Mesendoderm (in vitro differentiated cells): ENCODE results near the gene SYNM.

Experiments used
- DNase-seq: peaks from one replicate; pipeline ENCODE4 v3.0.0; 2013
- H2AK5ac ChIP-seq: 2 replicates; pipeline ENCODE4 v1.6.1; 2013; ENCODE audit warnings: low read length, inconsistent platforms
- H2BK120ac ChIP-seq: 2 replicates; pipeline ENCODE4 v1.6.1; 2013; ENCODE audit warnings: low read depth, mild to moderate bottlenecking, low read length, moderate library complexity, mixed read lengths
- H2BK15ac ChIP-seq: replicated peaks from 2 replicates; pipeline ENCODE4 v1.6.1; 2013; ENCODE audit warnings: low read depth, mild to moderate bottlenecking, moderate library complexity
- H2BK5ac ChIP-seq: 2 replicates; pipeline ENCODE4 v1.6.1; 2013; ENCODE audit warnings: low read length, inconsistent platforms
- H3K18ac ChIP-seq: 2 replicates; pipeline ENCODE4 v1.6.1; 2013; ENCODE audit warnings: mild to moderate bottlenecking, low read length, mixed read lengths
- H3K23ac ChIP-seq: one replicate; pipeline ENCODE4 v1.6.1; 2013; ENCODE audit warnings: low read length
- H3K27ac ChIP-seq: 2 replicates; pipeline ENCODE4 v1.5.1; 2013; ENCODE audit warnings: low read depth, mild to moderate bottlenecking, inconsistent platforms, low read length, moderate library complexity
- H3K27me3 ChIP-seq: 2 replicates; pipeline ENCODE4 v1.6.1; 2013; ENCODE audit warnings: low read length, control low read depth, mild to moderate bottlenecking, inconsistent platforms; ENCODE audit not compliant: insufficient read depth, poor library complexity
- H3K36me3 ChIP-seq: 2 replicates; pipeline ENCODE4 v1.6.1; 2013; ENCODE audit warnings: low read length, inconsistent platforms; ENCODE audit not compliant: control insufficient read depth, insufficient read depth
- H3K4ac ChIP-seq: one replicate; pipeline ENCODE4 v1.6.1; 2013; ENCODE audit warnings: low read depth, mild to moderate bottlenecking, low read length, moderate library complexity
- H3K4me1 ChIP-seq: 2 replicates; pipeline ENCODE4 v1.6.1; 2013; ENCODE audit warnings: low read depth, low read length, inconsistent platforms; ENCODE audit not compliant: control insufficient read depth
- H3K4me2 ChIP-seq: 2 replicates; pipeline ENCODE4 v1.6.1; 2013; ENCODE audit warnings: low read length
- H3K4me3 ChIP-seq: 2 replicates; pipeline ENCODE4 v1.5.1; 2013; ENCODE audit warnings: mild to moderate bottlenecking, low read length
- H3K56ac ChIP-seq: one replicate; pipeline ENCODE4 v1.6.1; 2013; ENCODE audit warnings: low read length
- H3K79me1 ChIP-seq: 2 replicates; pipeline ENCODE4 v1.6.1; 2013; ENCODE audit warnings: low read length, inconsistent platforms
- H3K79me2 ChIP-seq: 2 replicates; pipeline ENCODE4 v1.6.1; 2013; ENCODE audit warnings: mild to moderate bottlenecking, low read length; ENCODE audit not compliant: control insufficient read depth, insufficient read depth
- H3K9ac ChIP-seq: 2 replicates; pipeline ENCODE4 v1.6.1; 2013; ENCODE audit warnings: low read length, inconsistent platforms
- H4K5ac ChIP-seq: one replicate; pipeline ENCODE4 v1.6.1; 2013; ENCODE audit warnings: low read length
- H4K8ac ChIP-seq: one replicate; pipeline ENCODE4 v1.6.1; 2013; ENCODE audit warnings: low read depth, mild to moderate bottlenecking, control low read depth, low read length, moderate library complexity
- WGBS: extraction: QIAGEN DNeasy Blood & Tissue Kit; methylation state at CpG from one replicate; pipeline ENCODE4 v1.1.7; 2013; ENCODE audit warnings: low lambda C conversion rate, missing lambda C conversion rate; ENCODE audit not compliant: insufficient coverage; ENCODE audit errors: extremely low coverage; 5-methylcytosine and 5-hydroxymethylcytosine counted together

SYNM gene

DNA sequence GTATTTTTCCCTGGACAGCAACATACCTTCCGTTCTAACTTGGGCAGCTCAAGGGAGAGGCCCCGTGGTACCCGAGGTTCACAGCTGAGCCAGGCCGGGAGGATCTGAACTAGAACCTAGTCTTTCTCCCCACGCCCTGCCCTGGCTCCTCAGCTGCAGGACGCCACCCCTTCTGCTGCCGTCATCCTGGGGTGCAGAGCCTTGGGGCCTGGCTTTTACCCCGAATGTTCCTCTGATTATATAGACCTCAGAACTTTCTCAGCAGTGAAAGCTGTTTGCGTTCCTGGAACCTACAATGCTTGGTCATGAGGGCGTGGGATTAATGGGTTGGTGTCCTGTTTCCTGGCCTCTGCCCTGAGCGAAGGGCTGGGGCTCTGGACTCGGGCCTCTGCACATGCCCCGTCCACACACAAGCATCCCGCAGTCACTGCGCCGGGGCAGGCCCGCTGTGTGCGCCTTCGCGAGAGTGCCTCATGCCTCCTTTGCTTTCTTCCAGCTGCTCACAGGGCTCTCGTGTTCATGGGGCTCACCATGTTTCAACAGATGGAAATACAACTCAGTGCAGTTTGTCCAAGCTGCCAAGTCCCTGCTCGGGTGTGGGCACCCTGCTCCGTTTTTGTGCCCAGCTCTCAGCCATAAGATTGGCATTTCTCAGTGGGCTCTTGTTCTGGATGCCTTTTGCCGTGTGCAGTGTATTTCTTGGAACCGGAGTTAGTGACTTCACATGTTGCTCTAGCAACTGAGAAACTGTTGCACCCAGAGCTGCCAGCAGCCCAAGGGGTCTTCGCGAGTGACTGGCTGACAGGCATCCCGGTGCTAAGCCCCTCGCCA lies 20.4 kb downstream of the SYNM start:
- WGBS, result no CpG with 5 or more reads among the region's 29 CpGs
- no peak overlapping the region for H3K4me3 ChIP-seq

GRCh38 chr15:99126131-99126588 lies 21.3 kb downstream of the SYNM start:
- Histone ChIP-seq H3K4me2 (no peak overlapping the region), H3K27ac (no peak overlapping the region), H4K8ac (no peak overlapping the region), H2AK5ac (no peak overlapping the region), H3K4ac (no peak overlapping the region), H3K56ac (no peak overlapping the region), H2BK120ac (no peak overlapping the region), H2BK5ac (no peak overlapping the region), H3K36me3 (no peaks in the 10 kb centered on the region), H3K27me3 (no peaks in the 10 kb centered on the region), H3K4me3 (no peak overlapping the region), H2BK15ac (no peak overlapping the region), H3K4me1 (peaks cover 6% of the 10 kb centered on the region), H3K18ac (no peak overlapping the region), H4K5ac (no peak overlapping the region), H3K9ac (no peak overlapping the region), H3K79me2 (no peaks in the 10 kb centered on the region), H3K23ac (no peak overlapping the region), H3K79me1 (no peaks in the 10 kb centered on the region)
- no CpG with 5 or more reads among the region's 7 CpGs for WGBS
- DNase-seq, result peak; percentile 27

More for the DNA sequence above, 20.4 kb downstream of the SYNM start:
- Histone ChIP-seq H3K27me3 (no peaks in the 10 kb centered on the region), H3K56ac (peak overlapping the region; percentile 11), H3K79me1 (no peaks in the 10 kb centered on the region), H3K4me2 (no peak overlapping the region), H2BK15ac (no peak overlapping the region), H3K36me3 (no peaks in the 10 kb centered on the region), H3K27ac (no peak overlapping the region), H3K9ac (no peak overlapping the region), H2AK5ac (no peak overlapping the region), H2BK120ac (no peak overlapping the region), H4K8ac (no peak overlapping the region), H2BK5ac (peak overlapping the region; percentile 37), H3K79me2 (no peaks in the 10 kb centered on the region), H3K23ac (peak overlapping the region; percentile 55), H4K5ac (no peak overlapping the region), H3K4ac (no peak overlapping the region), H3K18ac (no peak overlapping the region), H3K4me1 (peaks cover 8% of the 10 kb centered on the region)
- no peak for DNase-seq

- no peak overlapping the region for H3K4me3 ChIP-seq
- H3K27ac ChIP-seq, result no peak overlapping the region
- no peak overlapping the region for H3K18ac ChIP-seq
- H2BK120ac ChIP-seq, result no peak overlapping the region
- no peak overlapping the region for H3K9ac ChIP-seq
- no peaks in the 10 kb centered on the region for H3K79me2 ChIP-seq
- H3K23ac ChIP-seq, result no peak overlapping the region
- H3K79me1 ChIP-seq, result no peaks in the 10 kb centered on the region
- H3K36me3 ChIP-seq, result no peaks in the 10 kb centered on the region
- WGBS, result no CpG with 5 or more reads among the region's 3 CpGs
- no peak overlapping the region for H3K4me2 ChIP-seq
- H3K4me1 ChIP-seq, result peaks cover 6% of the 10 kb centered on the region
- H3K56ac ChIP-seq, result no peak overlapping the region
- no peak overlapping the region for H3K4ac ChIP-seq
- no peak for DNase-seq
- no peak overlapping the region for H2BK5ac ChIP-seq
- H2BK15ac ChIP-seq, result no peak overlapping the region
- no peak overlapping the region for H4K8ac ChIP-seq
- H2AK5ac ChIP-seq, result no peak overlapping the region
- no peak overlapping the region for H4K5ac ChIP-seq
- H3K27me3 ChIP-seq, result no peaks in the 10 kb centered on the region
Measured at GRCh38 chr15:99126930-99127329, 22.1 kb downstream of the SYNM start.

DNA sequence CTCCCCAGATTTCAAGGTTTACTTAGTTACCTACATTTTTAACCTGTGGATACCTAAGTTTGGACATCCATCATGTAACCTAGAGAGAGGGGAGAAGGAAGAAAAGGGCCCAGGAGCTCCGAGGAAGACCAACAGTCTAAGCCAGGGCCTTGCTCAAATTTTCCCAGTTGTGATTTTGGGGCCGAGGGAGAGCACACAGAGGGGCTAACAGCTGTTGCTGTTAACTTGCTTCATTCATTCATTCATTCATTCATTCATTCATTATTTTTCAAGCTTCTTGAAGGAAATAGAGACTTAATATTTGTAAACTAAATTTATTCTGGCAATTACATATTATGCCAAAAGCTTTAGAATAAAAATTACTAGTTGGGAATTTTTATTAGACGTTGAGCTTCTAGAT lies 22.9 kb downstream of the SYNM start:
- Histone ChIP-seq H3K79me2 (no peaks in the 10 kb centered on the region), H3K4me3 (no peak overlapping the region), H3K18ac (no peak overlapping the region), H3K4ac (no peak overlapping the region), H2BK15ac (no peak overlapping the region), H3K27ac (no peak overlapping the region), H4K8ac (no peak overlapping the region), H3K56ac (no peak overlapping the region), H3K23ac (no peak overlapping the region), H2BK5ac (no peak overlapping the region), H3K79me1 (no peaks in the 10 kb centered on the region), H3K9ac (no peak overlapping the region), H3K4me2 (no peak overlapping the region), H4K5ac (no peak overlapping the region), H2BK120ac (no peak overlapping the region), H2AK5ac (no peak overlapping the region), H3K36me3 (peaks cover 2% of the 10 kb centered on the region), H3K4me1 (peaks cover 6% of the 10 kb centered on the region), H3K27me3 (no peaks in the 10 kb centered on the region)
- WGBS, result no CpG with 5 or more reads among the region's 3 CpGs
- DNase-seq, result no peak

DNA sequence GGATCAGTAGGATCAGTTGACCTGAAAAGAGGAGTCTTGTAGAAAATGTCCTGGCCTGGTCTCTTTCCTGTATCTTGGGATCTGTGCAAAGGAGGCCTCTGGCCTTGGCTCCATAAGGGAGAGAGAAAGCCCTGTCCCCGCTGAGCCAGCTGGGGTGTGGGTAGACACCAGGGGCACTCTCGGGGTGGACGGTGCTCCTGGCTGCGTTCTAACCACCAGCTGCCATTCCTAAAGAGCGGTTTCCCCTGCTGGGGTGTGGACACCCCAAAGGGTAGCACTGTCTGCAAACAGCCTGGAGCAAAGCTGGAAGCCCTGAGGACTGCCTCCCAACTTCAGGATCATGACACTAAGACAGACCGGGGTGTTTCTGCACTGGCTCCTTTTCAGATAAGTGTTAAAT lies 23.5 kb downstream of the SYNM start:
- no peak for DNase-seq
- Histone ChIP-seq H3K23ac (no peak overlapping the region), H3K56ac (no peak overlapping the region), H3K27me3 (no peaks in the 10 kb centered on the region), H3K36me3 (peaks cover 2% of the 10 kb centered on the region), H4K5ac (no peak overlapping the region), H3K4ac (no peak overlapping the region), H3K4me1 (peaks cover 6% of the 10 kb centered on the region), H3K79me2 (no peaks in the 10 kb centered on the region), H2BK15ac (no peak overlapping the region), H3K27ac (no peak overlapping the region), H3K9ac (no peak overlapping the region), H3K4me2 (no peak overlapping the region), H3K18ac (no peak overlapping the region), H3K4me3 (no peak overlapping the region), H2AK5ac (no peak overlapping the region), H3K79me1 (no peaks in the 10 kb centered on the region), H2BK5ac (no peak overlapping the region), H2BK120ac (no peak overlapping the region), H4K8ac (no peak overlapping the region)
- WGBS, result no CpG with 5 or more reads among the region's 6 CpGs

- H2BK120ac ChIP-seq, result no peak overlapping the region
- whole genome bisulfite sequencing, result no CpG with 5 or more reads among the region's 16 CpGs
- no peaks in the 10 kb centered on the region for H3K79me1 ChIP-seq
- no peak overlapping the region for H3K18ac ChIP-seq
- H3K36me3 ChIP-seq, result peaks cover 2% of the 10 kb centered on the region
- no peak overlapping the region for H4K5ac ChIP-seq
- no peak overlapping the region for H3K23ac ChIP-seq
- no peaks in the 10 kb centered on the region for H3K79me2 ChIP-seq
- H3K4ac ChIP-seq, result no peak overlapping the region
- no peak overlapping the region for H2BK5ac ChIP-seq
- no peak overlapping the region for H3K4me2 ChIP-seq
- H3K27me3 ChIP-seq, result no peaks in the 10 kb centered on the region
- no peak overlapping the region for H3K9ac ChIP-seq
- H2BK15ac ChIP-seq, result no peak overlapping the region
- H3K4me3 ChIP-seq, result no peak overlapping the region
- no peak for DNase-seq
- H3K56ac ChIP-seq, result no peak overlapping the region
- peaks cover 1% of the 10 kb centered on the region for H3K4me1 ChIP-seq
- no peak overlapping the region for H2AK5ac ChIP-seq
- no peak overlapping the region for H3K27ac ChIP-seq
- no peak overlapping the region for H4K8ac ChIP-seq
Measured at GRCh38 chr15:99129644-99130043, 24.8 kb downstream of the SYNM start.
